ENCODE measurements around the gene HMG20A.
"Not testable (repeated sequence)": the region's sequence is repeated elsewhere in the genome, so short reads cannot be mapped to it uniquely, and the experiment has no call there.

HMG20A gene

DNA sequence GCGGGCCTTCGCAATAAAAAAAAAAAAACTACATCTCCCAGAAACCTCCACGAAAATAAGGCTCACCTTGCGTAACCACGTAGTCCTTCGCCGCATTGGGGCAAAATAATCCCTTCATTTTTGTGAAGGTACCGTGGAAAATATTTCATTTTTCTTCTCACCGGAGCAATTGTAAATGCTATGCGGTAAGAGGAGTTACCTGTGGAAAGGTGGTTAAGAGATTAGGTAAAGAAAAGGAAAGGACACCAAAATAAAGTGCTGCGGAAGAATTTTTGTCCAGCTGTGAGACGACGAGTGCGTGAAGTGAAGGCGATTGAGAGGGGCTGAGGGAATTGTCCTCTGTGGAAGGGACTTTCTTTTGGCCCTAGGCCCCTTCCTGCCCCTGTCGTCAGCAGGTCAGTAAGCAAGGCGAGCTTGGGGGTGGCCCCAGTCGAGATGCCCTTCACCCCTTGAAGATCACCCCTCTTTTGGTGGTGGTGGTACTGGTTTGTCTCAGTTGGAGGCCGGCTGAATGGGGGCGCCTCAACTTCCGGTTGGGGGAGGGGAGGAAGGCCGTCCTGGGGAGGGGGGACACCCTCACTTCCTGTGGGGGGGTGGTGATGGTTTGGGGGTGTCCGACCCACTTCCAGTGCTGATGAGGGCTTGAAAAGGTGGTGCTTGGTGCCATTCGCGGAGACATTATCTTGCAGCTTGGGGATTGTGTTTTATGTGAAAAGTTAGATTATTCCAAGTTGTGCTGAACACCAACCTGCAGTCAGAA lies at the start of gene HMG20A:
TSS of gene HMG20A (plus strand) at position 279 of the 760 bp plus-strand sequence. CDS start 37,520 bp downstream, outside the sequence.
- peak; percentile 67 for DNase-seq

DNA sequence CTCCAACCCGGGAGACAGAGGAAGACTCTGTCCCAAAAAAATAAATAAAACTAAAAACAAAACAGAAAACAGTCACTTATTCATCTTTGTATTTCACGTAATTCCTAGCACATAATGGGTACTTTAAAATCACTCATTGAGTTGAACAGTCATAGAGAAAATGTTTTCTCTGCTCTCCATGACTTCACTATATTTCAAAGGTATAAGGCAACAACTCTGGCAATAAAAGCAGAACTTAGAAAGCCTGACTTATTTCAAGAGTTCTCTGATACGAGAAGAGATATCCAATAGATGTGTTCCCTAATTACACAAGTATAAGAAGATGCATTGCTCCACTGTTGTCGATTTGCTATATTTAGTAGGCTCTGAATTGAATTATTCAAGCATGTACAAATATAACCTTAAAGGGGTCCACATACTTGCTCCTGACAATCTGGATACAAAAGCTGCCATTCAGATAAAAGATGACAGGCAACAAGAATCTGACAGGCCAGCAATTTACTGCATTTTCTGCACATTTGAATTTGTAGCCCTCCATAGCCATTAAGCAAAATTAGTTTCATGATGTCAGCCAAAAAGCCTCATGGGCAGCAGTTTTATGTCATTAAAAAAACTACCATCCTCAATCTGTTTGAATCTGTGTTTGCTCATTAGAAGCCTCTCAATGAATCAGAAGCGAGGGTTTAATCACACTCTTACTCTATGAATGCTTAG lies 48.7 kb upstream of the HMG20A start:
- DNase-seq = no peak

DNA sequence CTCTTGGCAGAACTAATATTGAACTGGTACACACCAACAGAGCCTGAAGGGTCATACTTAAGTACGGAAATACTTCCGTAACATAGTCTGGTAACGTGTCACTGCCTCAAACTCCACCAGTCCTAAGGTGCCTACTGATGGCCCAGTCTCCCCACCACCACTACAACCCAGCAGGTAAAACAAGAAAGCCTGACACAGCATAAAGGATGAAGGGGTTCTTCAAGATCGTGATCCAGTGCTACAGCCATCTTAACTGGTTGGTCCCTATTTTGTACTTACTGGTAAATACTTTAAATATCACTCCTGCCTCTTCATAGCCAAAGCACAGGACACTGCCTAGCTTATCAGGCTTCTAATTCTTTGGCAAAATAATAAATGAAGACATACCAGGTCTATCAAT lies 47.2 kb upstream of the HMG20A start:
- no peak for DNase-seq

DNA sequence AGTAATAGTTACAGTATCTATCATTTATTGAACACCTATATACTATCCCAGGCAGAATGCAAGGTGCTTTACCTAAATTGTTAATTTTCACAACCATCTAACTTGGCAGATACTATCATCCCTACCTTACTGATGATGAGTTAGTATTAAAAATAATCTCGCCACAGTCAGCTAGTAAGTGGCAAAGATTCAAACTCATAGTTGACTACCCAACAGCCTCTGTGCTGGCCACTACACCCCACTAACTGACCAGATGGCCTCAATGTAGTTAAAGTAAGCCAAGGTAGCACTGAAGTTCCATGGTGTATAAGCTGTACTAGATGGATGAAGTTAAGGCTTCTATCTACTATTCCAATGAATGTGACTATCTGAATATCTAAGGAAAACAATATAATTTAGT lies 45.6 kb upstream of the HMG20A start:
- no peak for DNase-seq

DNA sequence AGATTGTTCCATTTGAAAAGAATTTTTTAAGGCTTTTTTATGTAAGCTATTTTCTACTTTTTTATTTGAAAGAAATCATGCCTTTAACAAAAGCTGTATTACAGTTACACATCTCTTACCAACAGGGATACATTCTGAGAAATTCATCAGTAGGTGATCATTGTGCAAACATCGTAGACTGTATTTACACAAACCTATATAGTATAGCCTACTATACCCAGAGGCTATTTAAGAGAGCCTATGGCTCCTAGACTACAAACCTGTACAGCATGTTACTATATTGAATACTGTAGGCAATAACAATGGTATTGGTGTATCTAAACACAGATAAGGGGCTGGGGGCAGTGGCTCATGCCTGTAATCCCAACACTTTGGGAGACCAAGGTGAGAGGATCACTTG lies 43.9 kb upstream of the HMG20A start:
- no peak for DNase-seq

DNA sequence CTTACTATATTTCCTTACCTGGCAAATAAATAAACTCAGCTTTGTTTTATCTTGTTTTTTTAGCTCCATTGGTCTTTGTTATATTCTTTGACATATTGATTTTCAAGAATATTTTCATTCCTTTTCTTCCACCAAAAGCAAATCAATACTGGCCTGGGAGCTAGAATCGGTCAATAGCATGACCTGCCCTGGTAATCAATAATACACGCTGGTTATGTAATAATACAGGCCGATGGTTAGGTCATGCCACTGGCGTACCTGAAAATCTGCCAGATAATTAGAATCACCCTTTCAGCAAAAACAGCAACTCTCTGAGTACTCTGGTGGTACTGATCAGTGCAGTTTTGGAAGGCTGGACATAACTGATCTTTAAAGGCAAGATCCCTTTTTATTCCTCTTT lies 40.7 kb upstream of the HMG20A start:
- DNase-seq = no peak

DNA sequence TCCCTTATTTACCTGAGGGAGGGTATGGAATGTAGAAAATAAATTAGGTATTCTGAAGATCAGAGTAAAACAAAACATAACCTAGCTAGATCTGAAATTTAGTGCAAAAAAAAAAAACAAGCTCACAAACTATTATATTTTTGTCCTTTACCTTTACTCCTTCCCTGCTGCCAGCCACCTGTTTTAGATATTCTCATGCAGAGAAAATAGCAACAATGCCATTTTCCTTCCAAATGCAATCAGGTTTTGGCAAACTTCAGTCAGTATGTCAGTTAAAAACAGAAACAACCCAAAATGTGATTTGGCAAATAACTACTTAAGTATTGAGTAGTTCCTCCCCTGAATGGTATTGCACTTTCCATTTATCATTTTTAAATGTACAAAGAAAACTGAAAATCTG lies 36.6 kb upstream of the HMG20A start:
- DNase-seq = no peak

DNA sequence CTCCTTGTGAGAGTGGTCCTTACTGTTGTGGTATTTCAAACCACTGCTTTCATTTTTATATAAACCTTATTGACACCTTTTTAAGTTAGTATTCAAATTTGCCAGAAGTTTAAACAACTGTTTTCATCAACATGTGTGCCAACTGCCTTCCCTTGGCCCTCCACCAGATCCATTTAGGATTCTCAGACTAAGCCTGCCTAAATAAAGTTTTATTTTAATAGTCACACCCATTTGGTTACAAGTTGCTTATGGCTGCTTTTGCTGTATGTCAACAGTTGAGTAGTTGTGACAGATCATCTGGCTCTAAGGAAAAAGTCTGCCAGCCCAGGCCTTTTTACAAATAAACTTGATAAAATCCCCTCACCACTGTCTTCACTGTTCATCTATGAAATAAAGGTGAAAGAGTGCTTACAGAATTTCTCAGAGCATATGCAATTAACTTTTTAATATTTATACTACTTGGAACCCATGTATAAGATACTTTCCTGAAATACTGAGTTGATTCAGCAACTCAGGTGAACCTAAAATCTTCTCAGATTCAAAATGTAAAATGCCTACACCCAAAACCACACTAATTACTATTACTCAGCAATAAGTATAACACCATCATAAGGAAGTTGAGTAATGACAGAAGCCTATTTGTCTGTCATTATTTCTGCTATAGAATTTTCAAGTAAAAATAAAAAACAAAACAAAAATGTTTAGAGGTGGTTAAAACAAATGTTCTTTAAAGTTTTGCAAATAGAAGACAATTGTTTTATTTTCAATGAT lies 35.9 kb upstream of the HMG20A start:
- no peak for DNase-seq

DNA sequence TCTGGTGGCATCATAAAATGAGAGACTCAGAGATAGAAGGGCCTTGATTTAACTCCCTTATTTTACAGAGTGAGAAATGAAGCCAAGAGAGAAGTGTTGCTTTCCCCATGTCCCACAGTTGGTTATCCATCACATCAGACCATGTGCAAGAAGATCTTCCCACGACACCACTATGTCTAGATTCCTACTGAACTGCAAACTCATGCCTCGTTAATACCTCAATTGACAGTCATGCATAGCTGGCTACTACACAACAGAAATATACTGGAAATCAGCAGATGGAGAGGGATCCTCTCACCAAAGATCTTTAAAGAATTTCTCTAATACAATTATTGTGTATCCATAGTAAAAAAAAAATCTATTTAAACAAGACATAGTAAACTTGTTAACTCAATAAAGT lies 34.1 kb upstream of the HMG20A start:
- no peak for DNase-seq

DNA sequence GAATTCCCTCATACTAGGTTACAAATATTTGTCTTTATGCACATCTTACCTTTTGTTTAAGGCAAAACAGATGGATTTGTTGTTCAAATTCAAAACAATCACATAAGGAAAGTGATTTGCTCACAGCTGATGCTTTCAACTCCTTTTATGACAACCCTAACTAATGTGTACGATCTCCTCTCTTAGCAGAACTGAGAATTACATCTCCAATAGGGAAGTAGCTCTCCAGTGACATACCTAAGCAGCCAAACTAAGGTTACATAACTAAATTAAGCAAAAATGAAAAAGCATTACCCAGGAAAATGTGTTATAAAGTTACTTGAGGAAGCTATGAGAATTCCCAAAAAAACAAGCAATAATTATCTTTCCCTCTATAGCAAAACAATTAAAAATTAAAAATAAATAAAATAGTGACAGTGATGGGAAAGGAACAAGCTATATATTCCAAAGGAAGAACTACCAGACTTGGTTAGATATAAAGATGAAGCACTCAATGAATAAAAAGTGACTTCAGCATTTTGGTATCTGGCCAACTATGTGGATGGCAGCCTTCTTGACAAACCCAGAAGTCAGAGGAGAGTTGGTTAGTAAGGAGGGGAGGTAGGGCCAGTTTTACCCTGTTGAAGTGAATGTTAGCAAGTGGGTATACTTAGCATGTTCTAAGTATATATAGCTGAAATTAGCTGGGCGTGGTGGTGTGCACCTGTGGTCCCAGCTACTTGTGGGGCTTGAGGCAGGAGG lies 33.2 kb upstream of the HMG20A start:
- DNase-seq = no peak

DNA sequence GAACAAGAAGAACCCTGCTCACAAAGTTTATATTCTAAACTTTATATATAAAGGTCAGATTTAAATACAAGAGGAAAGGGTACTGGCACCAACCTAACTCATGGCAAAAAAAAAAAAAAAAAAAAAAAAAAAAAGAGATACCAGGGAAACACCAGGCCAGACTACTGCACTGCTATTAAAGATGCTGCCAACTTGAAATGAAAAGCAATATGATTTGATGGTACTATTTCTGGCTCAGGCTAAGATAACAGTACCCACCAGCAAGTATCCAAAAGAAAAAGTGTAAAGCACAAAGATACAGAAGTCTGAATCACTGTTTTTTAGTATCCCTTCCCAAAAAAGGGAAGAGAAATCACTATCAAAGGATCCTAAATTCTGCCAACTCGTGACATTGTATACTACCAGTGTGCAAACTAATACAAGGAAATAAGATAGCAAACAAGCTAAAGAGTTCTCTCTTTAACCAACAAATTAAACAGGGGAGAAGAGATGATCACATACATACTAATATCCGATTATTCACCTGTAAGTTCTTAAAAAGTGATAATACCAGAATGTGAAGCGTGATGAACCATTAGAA lies 29.2 kb upstream of the HMG20A start:
- DNase-seq = no peak

DNA sequence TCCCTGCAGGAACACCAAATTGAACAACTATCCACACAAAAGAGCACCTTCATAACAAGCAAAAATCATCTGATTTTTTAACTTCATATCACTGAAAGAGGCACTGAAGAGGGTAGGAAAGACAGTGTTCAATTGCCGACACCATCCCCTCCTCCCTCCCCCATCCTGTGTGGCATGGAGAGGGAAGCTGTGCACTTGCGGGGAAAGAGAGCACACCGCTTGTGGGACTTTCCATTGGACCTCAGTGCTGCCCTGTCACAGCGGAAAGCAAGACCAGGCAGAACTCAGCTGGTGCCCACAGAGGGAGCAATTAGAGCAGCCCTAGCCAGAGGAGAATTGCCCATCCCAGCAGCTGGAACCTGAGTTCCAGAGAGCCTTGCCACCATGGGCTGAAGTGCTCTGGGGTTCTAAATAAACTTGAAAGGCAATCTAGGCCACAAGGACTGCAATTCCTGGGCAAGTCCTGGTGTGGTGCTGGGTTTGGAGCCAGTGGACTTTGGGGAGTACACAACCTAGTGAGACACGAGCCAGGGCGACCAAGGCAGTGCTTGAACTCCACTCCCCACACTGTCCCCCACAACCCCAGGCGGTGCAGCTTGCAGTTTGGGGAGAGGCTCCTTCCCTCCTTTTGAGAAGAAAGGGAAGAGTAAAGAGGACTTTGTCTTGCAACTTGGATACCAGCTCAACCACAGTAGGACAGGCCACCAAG lies 27.8 kb upstream of the HMG20A start:
- DNase-seq = no peak

DNA sequence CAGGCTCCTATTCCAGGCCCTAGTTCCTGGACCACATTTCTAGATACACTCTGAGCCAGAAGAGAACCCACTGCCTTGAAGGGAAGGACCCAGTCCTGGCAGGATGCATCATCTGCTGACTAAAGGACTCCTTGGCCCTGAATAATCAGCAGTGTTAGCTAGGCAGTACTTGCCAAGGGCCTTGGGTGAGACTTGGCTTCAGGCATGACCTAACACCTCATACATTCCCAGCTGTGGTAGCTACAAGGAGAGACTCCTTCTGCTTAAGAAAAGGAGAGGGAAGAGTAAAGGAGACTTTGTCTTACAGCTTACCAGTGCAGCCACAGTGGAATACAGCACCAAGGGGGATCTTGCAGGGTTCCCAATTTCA lies 27.2 kb upstream of the HMG20A start:
- DNase-seq = no peak

DNA sequence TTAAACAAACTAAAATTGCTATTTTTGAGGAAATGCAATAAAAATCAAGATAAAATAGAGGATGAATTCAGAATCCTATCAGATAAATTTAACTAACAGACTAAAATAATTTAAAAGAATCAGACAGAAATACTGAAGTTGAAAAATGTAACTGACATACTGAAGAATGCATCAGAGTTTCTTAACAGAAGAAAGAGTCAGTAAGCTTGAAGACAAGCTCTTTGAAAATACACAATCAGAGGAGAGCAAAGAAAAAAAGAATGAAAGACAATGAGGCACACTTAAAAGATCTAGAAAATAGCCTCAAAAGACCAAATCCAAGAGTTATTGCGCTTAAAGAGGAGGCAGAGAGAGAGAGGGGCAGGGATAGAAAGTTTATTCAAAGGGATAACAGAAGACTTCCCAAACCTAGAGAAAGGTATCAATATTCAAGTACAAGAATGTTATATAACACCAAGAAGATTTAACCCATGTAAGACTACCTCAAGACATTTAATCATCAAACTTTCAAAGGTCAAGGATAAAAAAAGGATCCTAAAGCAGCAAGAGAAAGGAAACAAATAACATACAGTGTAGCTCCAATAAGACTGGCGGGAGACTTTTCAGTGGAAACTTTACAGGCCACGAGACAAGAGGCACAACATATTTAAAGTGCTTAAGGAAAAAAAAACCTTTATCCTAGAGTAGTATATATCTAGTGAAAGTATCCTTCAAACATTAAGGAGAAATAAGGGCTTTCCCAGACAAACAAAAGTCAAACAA lies 25.5 kb upstream of the HMG20A start:
- no peak for DNase-seq

DNA sequence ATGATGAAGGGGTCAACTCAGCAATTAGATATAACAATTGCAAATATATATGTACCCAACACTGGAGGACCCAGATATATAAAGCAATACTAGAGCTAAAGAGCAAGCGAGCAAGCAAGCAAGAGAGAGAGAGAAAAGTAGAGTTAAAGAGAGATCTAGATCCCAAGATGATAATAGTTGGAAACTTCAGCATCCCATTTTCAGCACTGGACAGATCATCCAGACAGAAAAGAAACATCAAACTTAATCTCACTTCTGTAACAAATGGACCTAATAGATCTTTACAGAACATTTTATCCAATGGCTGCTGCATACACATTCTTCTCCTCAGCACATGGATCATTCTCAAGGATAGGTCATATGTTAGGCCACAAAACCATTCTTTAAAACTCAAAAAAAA lies 24.0 kb upstream of the HMG20A start:
- DNase-seq = no peak

DNA sequence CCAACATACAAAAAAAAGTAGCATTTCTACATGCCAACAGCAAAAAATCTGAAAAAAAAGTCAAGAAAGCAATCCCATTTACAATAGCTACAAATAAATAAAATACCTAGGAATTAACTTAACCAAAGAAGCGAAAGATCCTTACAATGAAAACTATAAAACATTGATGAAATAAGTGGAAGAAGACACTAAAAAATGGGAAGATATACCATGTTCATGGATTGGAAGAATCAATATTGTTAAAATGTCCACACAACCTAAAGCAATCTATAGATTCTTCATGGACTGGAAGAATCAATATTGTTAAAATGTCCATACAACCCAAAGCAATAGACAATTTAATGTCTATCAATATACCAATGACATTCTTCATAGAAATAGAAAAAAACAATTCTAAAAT lies 21.8 kb upstream of the HMG20A start:
- no peak for DNase-seq

DNA sequence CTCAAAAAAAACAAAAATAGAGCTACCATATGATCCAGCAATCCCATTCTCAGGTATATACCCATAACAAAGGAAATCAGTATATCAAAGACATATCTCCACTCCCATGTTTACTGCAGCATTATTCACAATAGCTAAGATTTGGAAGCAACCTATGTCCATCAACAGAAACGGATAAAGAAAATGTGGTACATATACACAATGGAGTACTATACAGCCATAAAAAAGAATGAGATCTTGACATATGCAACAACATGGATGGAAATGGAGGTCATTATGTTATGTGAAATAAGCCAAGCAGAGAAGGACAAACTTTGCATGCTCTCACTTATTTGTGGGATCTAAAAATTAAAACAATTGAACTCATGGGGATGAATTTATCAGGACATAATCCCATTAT lies 20.4 kb upstream of the HMG20A start:
- DNase-seq = no peak

DNA sequence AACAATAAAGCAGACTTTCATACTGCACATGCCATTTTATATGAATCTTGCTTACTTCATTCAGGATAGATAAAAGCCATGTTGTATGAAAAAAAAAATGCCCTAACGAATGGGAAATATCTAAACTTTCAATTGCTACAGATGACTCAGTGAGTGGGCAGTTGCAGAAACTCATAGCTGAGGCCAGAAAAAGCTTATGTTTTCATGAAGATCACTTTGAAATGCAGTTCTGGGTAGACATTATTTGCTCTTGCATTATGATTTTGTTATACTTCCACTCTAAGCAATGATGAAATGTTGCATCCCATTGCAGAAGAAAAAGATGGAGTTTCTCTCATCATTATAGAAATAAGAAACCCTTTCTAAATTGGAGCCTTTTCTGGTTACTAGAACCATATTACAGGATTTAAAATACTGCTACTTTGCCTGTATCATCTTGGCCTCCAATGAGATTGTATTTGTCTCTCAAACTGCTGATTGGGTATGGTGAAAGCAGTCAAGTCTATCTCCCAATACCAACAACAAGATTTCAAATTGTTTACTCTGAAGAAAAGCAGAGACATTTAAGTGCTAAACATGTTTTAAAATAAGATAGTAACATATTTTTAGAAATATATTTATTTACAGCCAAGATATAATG lies 17.8 kb upstream of the HMG20A start:
- no peak for DNase-seq

DNA sequence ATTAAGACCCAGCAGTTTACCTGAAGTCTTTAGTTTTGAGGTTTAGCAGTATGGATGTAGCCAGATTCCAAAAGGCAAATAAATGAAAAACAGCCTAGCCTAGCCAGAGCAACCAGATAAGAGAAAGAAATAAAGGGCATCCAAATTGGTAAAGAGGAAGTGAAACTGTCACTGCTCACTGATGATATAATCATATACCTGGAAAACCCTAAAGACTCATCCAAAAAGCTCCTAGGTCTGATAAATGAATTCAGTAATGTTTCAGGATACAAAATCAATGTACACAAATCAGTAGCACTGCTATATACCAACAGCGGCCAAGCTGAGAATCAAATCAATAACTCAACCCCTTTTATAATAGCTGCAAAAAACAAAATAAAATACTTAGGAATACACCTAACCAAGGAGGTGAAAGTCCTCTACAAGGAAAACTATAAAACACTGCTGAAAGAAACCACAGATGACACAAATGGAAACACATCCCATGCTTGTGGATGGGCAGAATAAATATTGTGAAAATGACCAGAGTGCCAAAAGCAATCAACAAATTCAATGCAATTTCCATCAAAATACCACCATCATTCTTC lies 14.4 kb upstream of the HMG20A start:
- not testable (repeated sequence) for DNase-seq

DNA sequence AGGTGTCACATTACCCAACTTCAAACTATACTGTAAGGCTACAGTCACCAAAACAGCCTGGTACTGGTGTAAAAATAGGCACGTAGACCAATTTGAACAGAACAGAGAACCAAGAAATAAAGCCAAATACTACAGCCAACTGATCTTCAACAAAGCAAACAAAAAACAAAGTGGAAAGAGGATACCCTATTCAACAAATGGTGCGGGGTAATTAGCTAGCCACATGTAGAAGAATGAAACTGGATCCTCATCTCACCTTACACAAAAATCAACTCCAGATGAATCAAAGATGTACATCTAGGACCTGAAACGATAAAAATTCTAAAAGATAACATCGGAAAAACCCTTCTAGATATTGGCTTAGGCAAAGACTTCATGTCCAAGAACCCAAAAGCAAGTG lies 13.8 kb upstream of the HMG20A start:
- DNase-seq = no peak
